ENCODE data around the gene TDRD15.
"Not testable (repeated sequence)": the region's sequence is repeated elsewhere in the genome, so short reads cannot be mapped to it uniquely, and the experiment has no call there.

TDRD15 gene

GRCh38 chr2:21148718-21149117 is 24.9 kb downstream of the TDRD15 start:
- no peak for DNase-seq

DNA sequence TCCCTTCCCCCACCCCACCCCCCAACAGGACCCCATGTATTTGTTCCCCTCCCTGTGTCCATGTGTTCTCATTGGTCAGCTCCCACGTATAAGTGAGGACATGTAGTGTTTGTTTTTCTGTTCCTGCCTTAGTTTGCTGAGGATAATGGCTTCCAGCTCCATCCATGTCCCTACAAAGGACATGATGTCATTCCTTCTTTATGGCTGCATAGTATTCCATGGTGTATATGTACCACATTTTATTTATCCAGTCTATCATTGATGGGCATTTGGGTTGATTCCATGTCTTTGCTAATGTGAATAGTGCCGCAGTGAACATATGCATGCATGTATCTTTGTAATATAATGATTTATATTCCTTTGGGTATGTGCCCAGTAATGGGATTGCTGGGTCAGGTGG is 27.5 kb downstream of the TDRD15 start:
- not testable (repeated sequence) for DNase-seq

GRCh38 chr2:21155365-21156136 is 31.8 kb downstream of the TDRD15 start:
- DNase-seq = no peak

GRCh38 chr2:21161122-21161521 is 37.4 kb downstream of the TDRD15 start:
- DNase-seq = no peak

- DNase-seq = no peak
Measured at GRCh38 chr2:21161832-21162614, 38.3 kb downstream of the TDRD15 start.

DNA sequence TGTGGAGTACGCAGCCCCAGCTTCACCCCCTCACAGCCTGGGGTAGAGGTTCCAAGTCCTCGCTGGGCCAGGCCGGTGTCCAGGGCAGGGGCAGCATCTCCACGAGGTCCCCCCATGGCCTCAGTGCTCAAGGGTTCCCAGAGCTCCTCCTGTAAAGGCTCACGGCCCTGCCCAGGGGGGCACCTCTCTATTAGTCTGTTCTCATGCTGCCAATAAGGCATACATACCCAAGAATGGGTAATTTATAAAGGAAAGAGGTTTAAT is 38.8 kb downstream of the TDRD15 start:
- no peak for DNase-seq

DNA sequence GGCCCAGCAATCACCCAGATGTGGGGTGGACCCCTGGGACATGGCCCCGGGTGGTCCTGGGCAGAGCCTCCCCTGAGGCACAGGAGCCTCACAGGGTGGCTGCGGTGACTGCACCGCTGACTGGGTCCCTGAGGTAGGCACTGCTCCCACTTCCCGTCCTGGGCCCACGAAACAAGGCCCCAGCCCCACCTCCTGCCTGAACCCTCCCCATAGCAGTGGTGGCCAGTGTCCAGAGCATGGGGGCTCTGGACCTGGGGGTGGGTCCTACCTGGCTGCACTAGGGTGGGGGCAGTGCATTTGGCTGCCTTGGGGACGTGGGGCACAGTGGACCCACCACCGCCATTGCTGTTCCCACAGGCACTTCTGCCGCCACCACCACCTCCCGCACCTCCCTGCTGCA is 39.4 kb downstream of the TDRD15 start:
- no peak for DNase-seq

DNA sequence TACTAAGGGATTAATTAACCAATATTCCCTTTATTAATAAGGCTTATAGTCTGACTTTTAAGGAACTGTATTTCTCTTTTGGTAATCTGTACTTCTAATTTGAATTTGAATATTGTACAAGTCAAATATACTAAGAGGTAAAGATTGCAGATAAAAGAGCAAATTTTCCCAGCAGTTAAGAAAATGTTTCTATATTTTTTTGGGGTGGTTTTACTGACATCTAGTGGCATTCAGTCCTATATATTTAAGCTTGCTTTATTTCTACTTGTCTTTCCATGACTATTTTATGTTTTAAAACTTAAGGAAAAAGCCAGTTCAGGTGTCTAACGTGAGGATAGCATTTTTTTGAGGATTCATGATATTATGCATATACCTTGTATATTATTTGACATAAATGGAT is 41.6 kb downstream of the TDRD15 start:
- DNase-seq = no peak

DNA sequence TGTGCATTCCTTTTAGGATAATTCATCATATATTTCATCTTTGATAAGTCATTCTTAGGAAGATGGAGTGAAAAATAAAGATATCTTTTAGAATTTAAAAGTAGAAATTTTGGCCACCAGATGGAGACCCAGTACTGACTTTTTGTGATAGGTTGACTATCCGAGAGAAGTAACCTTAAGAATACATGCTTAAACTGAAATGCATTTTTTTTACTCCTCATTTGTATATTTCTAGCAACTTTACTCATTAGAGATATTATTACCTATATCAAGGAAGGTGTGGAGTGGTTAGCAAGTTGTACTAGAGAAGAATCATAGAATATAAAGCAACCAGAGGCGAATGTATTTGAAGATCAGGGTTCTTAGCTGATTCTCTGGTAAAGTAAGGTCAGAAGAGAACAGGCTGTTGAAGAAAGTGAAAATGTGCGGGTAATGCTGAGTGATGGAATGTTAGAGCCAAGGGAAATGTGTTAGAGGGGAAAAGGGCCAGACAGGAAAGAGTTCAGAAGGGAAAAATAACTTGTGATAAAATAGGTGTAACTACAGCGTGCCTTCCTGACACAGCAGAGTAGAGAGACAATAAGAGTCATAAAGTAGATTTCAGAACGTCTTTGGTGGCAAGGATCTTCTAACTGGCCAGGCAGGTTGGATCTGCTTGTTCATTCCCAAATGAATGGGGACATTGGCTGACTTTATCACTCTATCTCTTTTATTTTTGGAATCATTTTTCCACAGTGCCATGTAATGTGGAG is 52.3 kb downstream of the TDRD15 start:
- no peak for DNase-seq

GRCh38 chr2:21181957-21182356 is 58.2 kb downstream of the TDRD15 start:
- no peak for DNase-seq

GRCh38 chr2:21183306-21183705 is 59.5 kb downstream of the TDRD15 start:
- DNase-seq = no peak

- no peak for DNase-seq
Measured at GRCh38 chr2:21183726-21184125, 60.0 kb downstream of the TDRD15 start.

DNA sequence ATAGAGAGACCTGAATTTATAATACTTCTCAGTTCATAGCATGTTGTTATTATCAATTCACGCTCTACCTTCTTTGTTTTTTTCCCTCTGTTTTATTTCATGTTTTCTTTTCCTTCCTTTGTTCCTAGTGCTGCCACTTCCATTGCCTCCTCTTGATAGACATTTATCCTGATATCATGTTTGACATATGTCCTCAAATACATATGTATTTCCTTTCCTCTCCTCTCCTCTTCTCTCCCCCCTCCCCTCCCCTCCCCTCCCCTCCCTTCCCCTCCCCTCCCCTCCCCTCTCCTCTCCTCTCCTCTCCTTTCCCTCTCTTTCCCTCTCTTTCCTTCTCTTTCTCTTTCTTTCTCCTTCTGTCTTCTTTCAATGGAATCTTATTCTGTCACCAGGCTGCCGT is 67.8 kb downstream of the TDRD15 start:
- no peak for DNase-seq
